ENCODE results near the gene TRPC1.
"Not testable (repeated sequence)": the region's sequence is repeated elsewhere in the genome, so short reads cannot be mapped to it uniquely, and the experiment has no call there.

The TRPC1 gene

GRCh38 chr3:142723968-142724681 is at the start of gene TRPC1:
Gene TRPC1 (plus strand): TSS chr3:142724034. CDS start chr3:142724560, 526 bp downstream.
- Histone ChIP-seq H3K4me3 (ENCODE audit: low read length) (peak within 1 kb of the TSS; percentile 95), H3K9me3 (ENCODE audit: control insufficient read depth, low read depth, low read length) (no peaks in the 10 kb centered on the region), H3K9ac (ENCODE audit: low read length) (peak within 1 kb of the TSS; percentile 93), H3K4me1 (ENCODE audit: control insufficient read depth, low read depth, low read length) (no peaks in the 10 kb centered on the region), H3K27ac (ENCODE audit: low read length) (peak within 1 kb of the TSS; percentile 76), H3K27me3 (ENCODE audit: control insufficient read depth, insufficient read depth, low read length) (no peaks in the 10 kb centered on the region), H3K36me3 (ENCODE audit: control insufficient read depth, low read depth, low read length) (no peaks in the 10 kb centered on the region)

DNA sequence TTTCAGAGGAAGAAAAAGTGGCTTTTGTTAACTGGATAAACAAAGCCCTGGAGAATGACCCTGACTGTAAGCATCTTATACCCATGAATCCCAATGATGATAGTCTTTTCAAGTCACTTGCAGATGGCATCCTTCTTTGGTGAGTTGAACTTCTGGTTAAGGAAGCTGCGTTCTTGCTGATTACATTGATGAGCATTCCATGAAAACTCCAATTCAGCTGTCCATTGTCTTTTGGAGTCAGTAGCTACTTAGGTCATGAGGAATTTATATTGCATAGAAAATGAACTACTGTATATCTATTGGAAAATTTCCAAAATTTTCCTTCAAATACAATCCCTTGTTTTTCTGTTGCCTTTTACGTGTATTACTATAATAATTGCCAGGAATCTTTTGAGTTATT is 47.7 kb upstream of the TRPC1 start:
- H3K4me1 ChIP-seq (ENCODE audit: control insufficient read depth, low read depth, low read length) = no peaks in the 10 kb centered on the region
- no peak overlapping the region for H3K9ac ChIP-seq (ENCODE audit: low read length)
- H3K36me3 ChIP-seq (ENCODE audit: control insufficient read depth, low read depth, low read length) = no peaks in the 10 kb centered on the region
- no peak overlapping the region for H3K27ac ChIP-seq (ENCODE audit: low read length)
- no peak overlapping the region for H3K4me3 ChIP-seq (ENCODE audit: low read length)
- H3K9me3 ChIP-seq (ENCODE audit: control insufficient read depth, low read depth, low read length) = no peaks in the 10 kb centered on the region
- H3K27me3 ChIP-seq (ENCODE audit: control insufficient read depth, insufficient read depth, low read length) = no peaks in the 10 kb centered on the region

DNA sequence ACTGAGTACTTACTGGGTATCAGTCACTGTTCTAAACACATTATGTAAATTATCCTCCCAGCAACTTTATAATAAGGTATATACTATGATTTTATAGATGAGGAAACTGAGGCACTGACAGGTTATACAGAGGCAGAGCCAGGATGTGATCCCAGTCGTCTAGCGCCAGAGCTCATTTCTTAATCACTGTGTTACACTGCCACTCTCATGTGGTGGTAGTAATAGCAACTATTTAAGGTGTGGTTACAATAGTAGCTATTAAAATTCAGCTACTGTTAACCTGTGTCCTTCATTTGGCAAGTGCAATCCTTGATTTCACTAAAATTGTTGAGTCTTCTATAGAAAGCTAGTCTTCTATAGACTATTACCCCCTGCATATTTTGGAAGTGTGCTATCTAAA is 43.1 kb upstream of the TRPC1 start:
- no peak overlapping the region for H3K9ac ChIP-seq (ENCODE audit: low read length)
- H3K4me1 ChIP-seq (ENCODE audit: control insufficient read depth, low read depth, low read length) = no peaks in the 10 kb centered on the region
- no peaks in the 10 kb centered on the region for H3K36me3 ChIP-seq (ENCODE audit: control insufficient read depth, low read depth, low read length)
- H3K4me3 ChIP-seq (ENCODE audit: low read length) = no peak overlapping the region
- no peaks in the 10 kb centered on the region for H3K9me3 ChIP-seq (ENCODE audit: control insufficient read depth, low read depth, low read length)
- H3K27me3 ChIP-seq (ENCODE audit: control insufficient read depth, insufficient read depth, low read length) = no peaks in the 10 kb centered on the region
- H3K27ac ChIP-seq (ENCODE audit: low read length) = no peak overlapping the region

DNA sequence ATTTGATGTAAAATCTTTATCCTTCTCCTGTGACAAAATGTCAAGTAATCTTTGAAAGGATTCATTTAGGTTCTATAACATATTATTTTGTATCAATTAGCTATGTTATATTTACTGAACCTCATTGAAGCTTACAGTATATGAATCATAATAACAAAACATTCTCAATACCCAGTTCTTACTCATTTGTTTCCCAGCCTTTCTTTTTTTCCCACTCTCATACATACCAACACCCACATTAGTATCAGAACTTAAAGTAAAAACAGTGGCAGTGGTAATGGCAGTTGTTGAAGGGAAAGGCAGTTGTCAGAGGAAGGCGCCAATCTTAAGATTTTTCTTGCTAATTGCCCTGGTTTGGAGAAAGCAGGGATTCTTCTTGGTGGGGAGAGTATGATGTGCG is 33.2 kb upstream of the TRPC1 start:
- Histone ChIP-seq H3K4me1 (ENCODE audit: control insufficient read depth, low read depth, low read length) (no peaks in the 10 kb centered on the region), H3K27me3 (ENCODE audit: control insufficient read depth, insufficient read depth, low read length) (no peaks in the 10 kb centered on the region), H3K9me3 (ENCODE audit: control insufficient read depth, low read depth, low read length) (no peaks in the 10 kb centered on the region), H3K36me3 (ENCODE audit: control insufficient read depth, low read depth, low read length) (peaks cover 7% of the 10 kb centered on the region), H3K9ac (ENCODE audit: low read length) (no peak overlapping the region), H3K27ac (ENCODE audit: low read length) (no peak overlapping the region), H3K4me3 (ENCODE audit: low read length) (no peak overlapping the region)

DNA sequence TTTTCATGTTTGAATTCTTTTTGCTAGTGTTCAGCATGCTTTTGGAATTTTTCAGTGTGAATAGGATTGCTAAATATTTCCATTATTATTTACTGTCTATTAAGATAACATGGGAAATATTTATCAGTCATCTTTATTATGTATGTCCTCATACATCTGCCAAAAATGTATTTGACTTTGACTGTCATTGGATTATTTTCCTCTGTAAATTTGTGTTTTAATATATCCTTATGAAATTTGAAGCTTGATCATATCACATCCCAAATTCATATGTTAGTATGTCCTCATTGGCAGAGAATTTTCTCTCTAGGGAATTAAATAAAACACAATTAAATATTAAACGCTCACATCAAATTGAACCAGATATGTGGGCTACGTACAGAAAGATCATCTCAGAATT is 32.3 kb upstream of the TRPC1 start:
- H3K27me3 ChIP-seq (ENCODE audit: control insufficient read depth, insufficient read depth, low read length) = no peaks in the 10 kb centered on the region
- H3K4me1 ChIP-seq (ENCODE audit: control insufficient read depth, low read depth, low read length) = no peaks in the 10 kb centered on the region
- no peaks in the 10 kb centered on the region for H3K9me3 ChIP-seq (ENCODE audit: control insufficient read depth, low read depth, low read length)
- peaks cover 7% of the 10 kb centered on the region for H3K36me3 ChIP-seq (ENCODE audit: control insufficient read depth, low read depth, low read length)
- no peak overlapping the region for H3K27ac ChIP-seq (ENCODE audit: low read length)
- H3K4me3 ChIP-seq (ENCODE audit: low read length) = no peak overlapping the region
- H3K9ac ChIP-seq (ENCODE audit: low read length) = no peak overlapping the region

GRCh38 chr3:142693136-142693853 is 30.5 kb upstream of the TRPC1 start:
- Histone ChIP-seq H3K9ac (ENCODE audit: low read length) (no peak overlapping the region), H3K27ac (ENCODE audit: low read length) (no peak overlapping the region), H3K4me1 (ENCODE audit: control insufficient read depth, low read depth, low read length) (no peaks in the 10 kb centered on the region), H3K4me3 (ENCODE audit: low read length) (no peak overlapping the region), H3K27me3 (ENCODE audit: control insufficient read depth, insufficient read depth, low read length) (no peaks in the 10 kb centered on the region), H3K9me3 (ENCODE audit: control insufficient read depth, low read depth, low read length) (no peaks in the 10 kb centered on the region), H3K36me3 (ENCODE audit: control insufficient read depth, low read depth, low read length) (peaks cover 4% of the 10 kb centered on the region)

DNA sequence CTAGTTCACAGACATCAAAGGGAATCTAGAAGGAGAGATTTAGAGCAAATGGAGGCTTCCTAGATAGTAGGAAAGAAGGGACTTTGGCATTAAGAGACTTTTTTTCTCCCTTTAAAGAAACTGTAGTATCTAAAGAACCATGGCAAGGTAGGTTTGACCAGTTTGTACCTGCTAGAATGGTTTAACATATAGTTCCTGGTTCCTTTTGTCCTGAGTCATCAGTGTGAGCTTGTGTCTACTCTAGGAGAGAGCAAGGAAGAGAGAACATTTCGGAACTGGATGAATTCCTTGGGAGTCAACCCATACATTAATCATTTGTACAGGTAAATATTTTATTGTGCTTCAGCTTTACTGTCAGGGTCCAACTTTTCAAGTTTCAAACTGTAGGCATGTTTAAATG is 29.6 kb upstream of the TRPC1 start:
- no peaks in the 10 kb centered on the region for H3K27me3 ChIP-seq (ENCODE audit: control insufficient read depth, insufficient read depth, low read length)
- no peak overlapping the region for H3K9ac ChIP-seq (ENCODE audit: low read length)
- no peaks in the 10 kb centered on the region for H3K4me1 ChIP-seq (ENCODE audit: control insufficient read depth, low read depth, low read length)
- no peak overlapping the region for H3K27ac ChIP-seq (ENCODE audit: low read length)
- no peak overlapping the region for H3K4me3 ChIP-seq (ENCODE audit: low read length)
- peaks cover 4% of the 10 kb centered on the region for H3K36me3 ChIP-seq (ENCODE audit: control insufficient read depth, low read depth, low read length)
- H3K9me3 ChIP-seq (ENCODE audit: control insufficient read depth, low read depth, low read length) = no peaks in the 10 kb centered on the region

- Histone ChIP-seq H3K27ac (ENCODE audit: low read length) (no peak overlapping the region), H3K36me3 (ENCODE audit: control insufficient read depth, low read depth, low read length) (no peaks in the 10 kb centered on the region), H3K4me1 (ENCODE audit: control insufficient read depth, low read depth, low read length) (no peaks in the 10 kb centered on the region), H3K27me3 (ENCODE audit: control insufficient read depth, insufficient read depth, low read length) (no peaks in the 10 kb centered on the region), H3K9me3 (ENCODE audit: control insufficient read depth, low read depth, low read length) (no peaks in the 10 kb centered on the region), H3K4me3 (ENCODE audit: low read length) (no peak overlapping the region), H3K9ac (ENCODE audit: low read length) (no peak overlapping the region)
Measured at GRCh38 chr3:142705198-142705597, 18.6 kb upstream of the TRPC1 start.

DNA sequence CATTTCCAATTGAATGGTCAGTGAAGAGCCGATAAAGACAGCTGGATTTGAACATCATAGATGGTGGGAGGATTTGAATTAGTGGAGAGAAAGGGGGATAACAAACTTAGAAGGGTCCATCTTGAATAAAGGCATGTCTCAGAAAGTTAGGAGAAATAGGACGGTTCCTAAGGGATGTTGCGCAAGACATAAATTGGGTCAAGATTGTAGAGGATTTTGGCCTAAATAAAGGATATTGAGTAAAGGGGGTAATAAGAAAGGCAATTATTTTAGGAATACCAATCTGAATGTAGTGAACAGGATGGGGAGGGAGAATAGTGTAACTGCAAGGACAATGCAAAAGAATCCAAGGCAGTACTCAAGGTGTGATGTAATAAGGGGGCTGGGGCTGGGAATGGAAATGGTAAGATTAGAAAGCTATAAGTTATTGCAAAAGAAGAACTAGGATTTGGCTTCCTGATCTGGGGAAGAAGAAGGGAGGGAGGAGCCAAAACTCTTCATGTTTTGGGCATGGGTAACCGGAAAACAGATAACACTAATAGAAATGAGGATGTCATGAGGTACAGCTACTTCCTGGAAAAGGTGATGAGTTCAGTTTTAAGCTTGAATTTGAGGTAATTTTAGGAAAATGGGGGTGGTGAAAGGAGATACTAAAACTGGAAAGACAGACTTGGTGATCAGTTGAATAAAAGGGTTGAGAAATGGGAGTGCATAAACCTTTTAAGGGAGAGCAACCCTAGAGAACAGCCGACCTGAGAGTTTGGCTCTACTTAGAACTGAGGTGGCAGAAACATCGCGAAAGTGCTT is 17.3 kb upstream of the TRPC1 start:
- no peaks in the 10 kb centered on the region for H3K36me3 ChIP-seq (ENCODE audit: control insufficient read depth, low read depth, low read length)
- no peak overlapping the region for H3K9ac ChIP-seq (ENCODE audit: low read length)
- H3K27me3 ChIP-seq (ENCODE audit: control insufficient read depth, insufficient read depth, low read length) = no peaks in the 10 kb centered on the region
- no peak overlapping the region for H3K27ac ChIP-seq (ENCODE audit: low read length)
- no peaks in the 10 kb centered on the region for H3K9me3 ChIP-seq (ENCODE audit: control insufficient read depth, low read depth, low read length)
- no peak overlapping the region for H3K4me3 ChIP-seq (ENCODE audit: low read length)
- H3K4me1 ChIP-seq (ENCODE audit: control insufficient read depth, low read depth, low read length) = no peaks in the 10 kb centered on the region

- Histone ChIP-seq H3K4me1 (ENCODE audit: control insufficient read depth, low read depth, low read length) (no peaks in the 10 kb centered on the region), H3K9me3 (ENCODE audit: control insufficient read depth, low read depth, low read length) (no peaks in the 10 kb centered on the region), H3K4me3 (ENCODE audit: low read length) (no peak overlapping the region), H3K27ac (ENCODE audit: low read length) (no peak overlapping the region), H3K9ac (ENCODE audit: low read length) (no peak overlapping the region), H3K27me3 (ENCODE audit: control insufficient read depth, insufficient read depth, low read length) (no peaks in the 10 kb centered on the region), H3K36me3 (ENCODE audit: control insufficient read depth, low read depth, low read length) (no peaks in the 10 kb centered on the region)
Measured at GRCh38 chr3:142709207-142709606, 14.6 kb upstream of the TRPC1 start.

- not testable (repeated sequence) for H3K27me3 ChIP-seq (ENCODE audit: control insufficient read depth, insufficient read depth, low read length); H3K4me1 ChIP-seq (ENCODE audit: control insufficient read depth, low read depth, low read length); H3K9ac ChIP-seq (ENCODE audit: low read length); H3K27ac ChIP-seq (ENCODE audit: low read length); H3K36me3 ChIP-seq (ENCODE audit: control insufficient read depth, low read depth, low read length); H3K4me3 ChIP-seq (ENCODE audit: low read length); H3K9me3 ChIP-seq (ENCODE audit: control insufficient read depth, low read depth, low read length)
Measured at GRCh38 chr3:142714882-142715281, 9.0 kb upstream of the TRPC1 start.

All from iPS-18a (cell line).